ENCODE results near the gene FHIT. TPM values are rescaled to one million over a fixed set of nuclear protein-coding genes. Genes with fewer than 3 reads are reported as not detected.

The FHIT gene
- total RNA-seq, 4 donors from 2014 or later, result 3.2 to 10.9 (median 6.4) TPM

DNA sequence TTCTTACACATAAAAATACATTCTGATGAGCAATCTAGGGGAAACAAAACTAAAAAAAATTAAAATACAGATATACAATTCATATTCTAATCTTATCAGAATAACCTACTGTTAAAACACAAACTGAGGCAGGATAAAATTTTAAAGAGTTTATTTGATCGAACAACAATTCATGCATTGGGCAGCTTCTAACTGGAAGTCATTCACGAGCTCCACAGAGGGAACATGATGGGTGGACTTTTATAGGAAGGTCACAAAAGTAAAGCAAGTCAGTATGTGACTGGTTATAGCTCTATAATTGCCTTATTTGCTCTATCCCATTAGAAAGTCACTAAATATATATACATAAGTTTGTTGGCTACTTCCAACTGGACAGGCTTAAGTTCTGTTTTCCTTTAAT is 1144.0 kb downstream of the FHIT start:
- TF ChIP-seq, protein P1, sequence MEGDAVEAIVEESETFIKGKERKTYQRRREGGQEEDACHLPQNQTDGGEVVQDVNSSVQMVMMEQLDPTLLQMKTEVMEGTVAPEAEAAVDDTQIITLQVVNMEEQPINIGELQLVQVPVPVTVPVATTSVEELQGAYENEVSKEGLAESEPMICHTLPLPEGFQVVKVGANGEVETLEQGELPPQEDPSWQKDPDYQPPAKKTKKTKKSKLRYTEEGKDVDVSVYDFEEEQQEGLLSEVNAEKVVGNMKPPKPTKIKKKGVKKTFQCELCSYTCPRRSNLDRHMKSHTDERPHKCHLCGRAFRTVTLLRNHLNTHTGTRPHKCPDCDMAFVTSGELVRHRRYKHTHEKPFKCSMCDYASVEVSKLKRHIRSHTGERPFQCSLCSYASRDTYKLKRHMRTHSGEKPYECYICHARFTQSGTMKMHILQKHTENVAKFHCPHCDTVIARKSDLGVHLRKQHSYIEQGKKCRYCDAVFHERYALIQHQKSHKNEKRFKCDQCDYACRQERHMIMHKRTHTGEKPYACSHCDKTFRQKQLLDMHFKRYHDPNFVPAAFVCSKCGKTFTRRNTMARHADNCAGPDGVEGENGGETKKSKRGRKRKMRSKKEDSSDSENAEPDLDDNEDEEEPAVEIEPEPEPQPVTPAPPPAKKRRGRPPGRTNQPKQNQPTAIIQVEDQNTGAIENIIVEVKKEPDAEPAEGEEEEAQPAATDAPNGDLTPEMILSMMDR (IDR thresholded peaks at IDR 0.05), result no peak
- no peak for ATAC-seq (ENCODE audit: low FRiP score)
- no peak for DNase-seq (ENCODE audit: low spot score)

DNA sequence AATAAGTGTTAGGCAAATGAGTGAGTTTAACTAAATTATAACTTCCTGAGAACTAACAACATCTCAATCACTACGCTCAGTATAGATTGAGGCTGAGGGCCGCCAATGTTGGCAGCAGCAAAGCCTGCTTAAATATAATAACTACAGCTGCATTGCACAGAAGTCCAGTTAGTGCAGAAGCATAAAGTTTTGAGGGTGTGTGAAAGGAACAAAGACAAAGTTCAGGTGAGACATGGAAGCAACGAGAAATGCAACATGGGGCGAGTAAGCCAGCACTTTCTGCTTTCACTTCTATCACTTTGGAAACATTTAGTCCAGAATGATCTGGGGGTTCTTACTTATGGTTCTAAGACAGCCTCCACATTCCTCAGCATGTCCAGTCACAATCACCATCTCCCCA is 1149.1 kb downstream of the FHIT start:
- DNase-seq (ENCODE audit: low spot score) (no peak), ATAC-seq (ENCODE audit: low FRiP score) (no peak)
- TF ChIP-seq, protein P1 (IDR thresholded peaks at IDR 0.05), result no peak

DNA sequence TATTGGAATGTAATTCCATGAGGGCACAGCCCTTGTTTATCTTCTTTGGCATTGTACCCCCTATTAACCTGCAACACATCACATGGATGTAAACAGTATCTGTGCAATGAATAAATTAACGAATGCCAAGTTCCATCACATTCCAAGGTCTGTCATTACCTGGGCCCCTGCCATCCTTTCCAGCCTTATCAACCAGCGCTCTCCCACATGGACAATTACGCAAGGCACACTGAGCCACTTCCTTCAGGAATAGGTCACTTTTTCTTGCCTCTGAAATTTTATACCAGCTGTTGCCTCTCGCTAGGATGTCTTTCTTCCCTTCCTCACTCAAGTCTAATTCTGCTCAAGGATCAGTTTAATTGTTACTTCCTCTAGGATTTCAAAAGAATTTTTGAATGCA is 1149.6 kb downstream of the FHIT start:
- DNase-seq (ENCODE audit: low spot score), result no peak
- ATAC-seq (ENCODE audit: low FRiP score), result no peak
- TF ChIP-seq, protein P1 (IDR thresholded peaks at IDR 0.05), result no peak

DNA sequence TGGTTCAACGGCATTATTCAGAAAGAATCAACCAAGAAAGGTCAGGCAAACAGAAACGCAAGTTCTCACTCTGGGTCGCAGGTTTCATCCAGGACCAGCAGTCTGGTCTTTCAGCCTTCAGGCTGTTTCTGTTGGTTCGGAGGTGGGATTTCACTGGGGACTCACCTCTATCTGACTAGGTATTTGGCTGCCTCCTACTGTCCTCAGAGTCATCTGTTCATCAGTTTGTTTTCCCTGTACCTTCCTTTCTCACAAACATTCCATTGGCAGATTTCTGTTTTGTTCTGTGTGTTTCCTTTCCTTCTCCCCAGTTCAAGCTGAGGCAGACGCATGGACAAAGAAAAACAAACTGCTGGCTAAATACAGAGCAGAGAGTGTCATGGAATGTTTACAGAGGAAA is 1154.8 kb downstream of the FHIT start:
- DNase-seq (ENCODE audit: low spot score), result no peak
- ATAC-seq (ENCODE audit: low FRiP score), result no peak
- TF ChIP-seq, protein P1 (IDR thresholded peaks at IDR 0.05), result no peak

DNA sequence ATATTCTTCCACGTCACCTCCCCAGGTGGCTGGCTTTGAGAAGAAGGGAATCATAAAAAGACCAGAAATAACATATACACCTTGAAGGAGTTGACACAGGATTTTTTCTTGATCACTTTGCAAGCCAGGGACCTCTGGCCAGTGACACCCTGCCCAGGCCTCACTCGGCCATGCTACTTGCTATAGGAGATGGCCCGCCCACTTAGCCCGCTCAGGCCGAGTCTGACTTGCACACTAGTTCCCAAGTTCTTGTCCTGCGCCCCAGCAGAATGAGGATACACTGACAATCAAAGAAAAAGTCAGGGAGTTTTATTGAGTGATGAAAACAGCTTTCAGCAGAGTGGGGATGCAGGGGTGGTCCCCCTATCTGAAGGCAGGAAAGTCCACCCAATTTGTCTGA is 1155.3 kb downstream of the FHIT start:
- DNase-seq (ENCODE audit: low spot score), result no peak
- TF ChIP-seq, protein P1 (IDR thresholded peaks at IDR 0.05), result no peak
- ATAC-seq (ENCODE audit: low FRiP score), result no peak

DNA sequence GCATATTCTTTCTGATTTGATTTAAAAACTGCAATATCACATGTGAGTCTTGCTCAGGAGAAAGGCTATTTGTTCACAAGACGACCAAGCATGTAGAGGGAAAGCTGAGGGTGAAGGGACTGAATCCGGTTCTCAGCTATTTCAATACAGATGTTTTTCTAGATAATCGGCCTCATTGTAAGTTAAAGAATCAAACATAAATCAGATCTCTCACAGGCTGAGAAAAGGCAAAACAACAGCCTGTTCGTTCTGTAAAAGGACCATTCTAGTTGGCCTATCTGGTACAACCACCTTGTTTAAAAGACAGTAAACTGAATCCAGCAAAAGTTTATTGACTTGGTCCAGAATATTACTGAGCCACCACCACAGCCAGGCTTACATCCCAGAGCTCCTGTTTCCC is 1155.7 kb downstream of the FHIT start:
- no peak for DNase-seq (ENCODE audit: low spot score)
- TF ChIP-seq, protein P1 (IDR thresholded peaks at IDR 0.05), result no peak
- ATAC-seq (ENCODE audit: low FRiP score), result no peak

DNA sequence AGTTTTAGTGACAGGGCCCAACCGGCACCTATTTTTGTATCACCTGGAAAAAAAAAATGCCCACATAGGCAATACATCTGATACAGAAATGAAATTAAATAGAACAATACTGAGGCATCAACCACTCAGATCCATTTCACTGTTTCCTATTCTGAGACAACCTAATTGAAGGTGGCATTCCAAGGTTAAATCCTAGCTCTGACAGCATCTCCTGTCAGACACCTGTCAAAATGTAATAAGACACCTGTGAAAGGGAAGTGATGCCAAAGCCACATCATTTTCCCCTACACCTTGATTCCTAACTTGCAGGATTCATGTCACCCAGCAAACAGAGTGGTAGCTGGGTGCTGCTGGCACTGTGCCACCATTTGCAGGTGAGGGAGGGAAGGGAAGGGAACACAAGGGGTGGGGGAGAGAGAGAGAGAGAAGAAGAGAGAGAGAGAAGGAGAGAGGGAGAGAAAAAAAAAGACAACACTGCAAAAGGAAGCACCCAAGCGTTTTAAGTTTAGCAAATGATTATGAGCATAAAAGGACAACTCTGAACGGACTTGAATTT is 1156.8 kb downstream of the FHIT start:
- TF ChIP-seq, protein P1 (IDR thresholded peaks at IDR 0.05), result no peak
- DNase-seq (ENCODE audit: low spot score), result no peak
- no peak for ATAC-seq (ENCODE audit: low FRiP score)

Data from omental fat pad (tissue), 4 donors.